Testis (tissue), 3 donors: ENCODE data around the gene KANK2. TPM values are rescaled to one million over a fixed set of nuclear protein-coding genes. Genes with fewer than 3 reads are reported as not detected.

ENCODE experiments used
- DNase-seq: peaks from one replicate; pipeline ENCODE4 v3.0.0-alpha.2; 2019
- H3K27ac ChIP-seq, 2 donors: fragments of 200-600 bp; sonication (generic); one replicate each; pipeline ENCODE4 v1.5.1; 2019
- H3K27me3 ChIP-seq: fragments of 200-600 bp; sonication (generic); one replicate; pipeline ENCODE4 v1.5.1; 2019
- H3K36me3 ChIP-seq: fragments of 200-600 bp; sonication (generic); one replicate; pipeline ENCODE4 v1.5.1; 2017; ENCODE audit warnings: low read depth; ENCODE audit errors: missing control alignments
- H3K4me1 ChIP-seq: fragments of 200-600 bp; sonication (generic); one replicate; pipeline ENCODE4 v1.5.1; 2019
- H3K4me3 ChIP-seq, 2 donors: fragments of 200-600 bp; sonication (generic); one replicate each; pipeline ENCODE4 v1.5.1; 2017 to 2019
- H3K9me3 ChIP-seq: fragments of 200-600 bp; sonication (generic); one replicate; pipeline ENCODE4 v1.5.1; 2017
- POLR2A ChIP-seq: fragments of 450-650 bp; IDR thresholded peaks from one replicate; pipeline ENCODE4 v1.6.1; 2017; ENCODE audit warnings: antibody characterized with exemption, mild to moderate bottlenecking, moderate library complexity
- WGBS, 2 donors: methylation state at CpG; one replicate each; pipeline ENCODE4 v1.1.5; 2018; 5-methylcytosine and 5-hydroxymethylcytosine counted together
- intact Hi-C: fragments of 100-400 bp; cut with DNase I; formaldehyde crosslinking; loops from one replicate; pipeline ENCODE4 v1.15.1; 2023; ENCODE audit warnings: low total_unique reads
- polyA plus RNA-seq: library from polyadenylated mRNA; stranded (reverse); fragments of 350-450 nt; fragmentation: Illumina TruSeq; extraction: RNeasy Lipid Tissue Mini Kit (QIAGEN cat#74804); gene quantifications from one replicate; pipeline ENCODE4 v1.2.3, GENCODE V29; 2014; ENCODE audit warnings: low read depth, low replicate concordance; ENCODE audit not compliant: insufficient read depth
- total RNA-seq, 2 donors: library from RNA; depleted of rRNA; stranded (reverse); fragments of >200 nt; gene quantifications; one replicate each; pipeline ENCODE4 v1.2.3, GENCODE V29; 2016
- TF ChIP-seq, protein P1 (sequence below), 3 experiments: fragments of 450-650 bp in 2 of 3; fragments of 200-600 bp in 1 of 3; sonication (generic) in 1 of 3; IDR thresholded peaks; one replicate each; pipeline ENCODE4 v1.5.1; 2016 to 2019; ENCODE audit warnings: antibody characterized with exemption in 3 of 3, mild to moderate bottlenecking in 2 of 3, moderate library complexity in 1 of 3

KANK2 gene
- total and polyA plus RNA-seq, 3 donors from 2014 or later, result 77.7 to 161 (median 98.9) TPM

DNA sequence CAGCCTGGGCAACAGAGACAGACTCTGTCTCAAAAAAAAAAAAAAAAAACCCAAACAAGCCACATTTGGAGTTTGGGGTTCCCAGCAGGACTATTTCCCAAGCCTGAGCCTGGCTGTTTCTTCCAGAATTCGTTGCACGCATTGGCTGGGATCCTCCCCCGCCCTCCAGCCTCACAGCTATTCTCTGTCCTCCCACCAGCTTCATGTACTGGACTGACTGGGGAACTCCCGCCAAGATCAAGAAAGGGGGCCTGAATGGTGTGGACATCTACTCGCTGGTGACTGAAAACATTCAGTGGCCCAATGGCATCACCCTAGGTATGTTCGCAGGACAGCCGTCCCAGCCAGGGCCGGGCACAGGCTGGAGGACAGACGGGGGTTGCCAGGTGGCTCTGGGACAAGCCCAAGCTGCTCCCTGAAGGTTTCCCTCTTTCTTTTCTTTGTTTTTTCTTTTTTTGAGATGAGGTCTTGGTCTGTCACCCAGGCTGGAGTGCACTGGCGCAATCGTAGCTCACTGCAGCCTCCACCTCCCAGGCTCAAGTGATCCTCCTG lies 81.4 kb downstream of the KANK2 start:
- intact Hi-C loops, result loop anchor here (10.0 kb wide), 1 partner anchor 81 kb away; no protein-coding TSS in a partner anchor
- Histone ChIP-seq H3K36me3 (no peaks in the 10 kb centered on the region), H3K27ac (no peak overlapping the region), H3K27me3 (no peaks in the 10 kb centered on the region), H3K9me3 (no peaks in the 10 kb centered on the region), H3K4me3 (no peak overlapping the region), H3K4me1 (no peaks in the 10 kb centered on the region)
- 67 to 76% methylated on average over 11 of the region's 11 CpGs for WGBS, 2 donors
- no peak for TF ChIP-seq POLR2A
- TF ChIP-seq, protein P1, sequence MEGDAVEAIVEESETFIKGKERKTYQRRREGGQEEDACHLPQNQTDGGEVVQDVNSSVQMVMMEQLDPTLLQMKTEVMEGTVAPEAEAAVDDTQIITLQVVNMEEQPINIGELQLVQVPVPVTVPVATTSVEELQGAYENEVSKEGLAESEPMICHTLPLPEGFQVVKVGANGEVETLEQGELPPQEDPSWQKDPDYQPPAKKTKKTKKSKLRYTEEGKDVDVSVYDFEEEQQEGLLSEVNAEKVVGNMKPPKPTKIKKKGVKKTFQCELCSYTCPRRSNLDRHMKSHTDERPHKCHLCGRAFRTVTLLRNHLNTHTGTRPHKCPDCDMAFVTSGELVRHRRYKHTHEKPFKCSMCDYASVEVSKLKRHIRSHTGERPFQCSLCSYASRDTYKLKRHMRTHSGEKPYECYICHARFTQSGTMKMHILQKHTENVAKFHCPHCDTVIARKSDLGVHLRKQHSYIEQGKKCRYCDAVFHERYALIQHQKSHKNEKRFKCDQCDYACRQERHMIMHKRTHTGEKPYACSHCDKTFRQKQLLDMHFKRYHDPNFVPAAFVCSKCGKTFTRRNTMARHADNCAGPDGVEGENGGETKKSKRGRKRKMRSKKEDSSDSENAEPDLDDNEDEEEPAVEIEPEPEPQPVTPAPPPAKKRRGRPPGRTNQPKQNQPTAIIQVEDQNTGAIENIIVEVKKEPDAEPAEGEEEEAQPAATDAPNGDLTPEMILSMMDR (IDR thresholded peaks at IDR 0.05), result no peak
- no peak for DNase-seq

GRCh38 chr19:11115042-11115441 lies 82.3 kb downstream of the KANK2 start:
- Histone ChIP-seq H3K36me3 (no peaks in the 10 kb centered on the region), H3K9me3 (no peaks in the 10 kb centered on the region), H3K4me3 (no peak overlapping the region), H3K4me1 (no peaks in the 10 kb centered on the region), H3K27ac (no peak overlapping the region), H3K27me3 (no peaks in the 10 kb centered on the region)
- no peak for DNase-seq
- intact Hi-C loops, result loop anchor here (10.0 kb wide), 1 partner anchor 80 kb away; no protein-coding TSS in a partner anchor
- no peak for TF ChIP-seq POLR2A
- TF ChIP-seq, protein P1 (IDR thresholded peaks at IDR 0.05), result no peak
- 88 to 92% methylated on average over 4 to 5 of the region's 5 CpGs for WGBS, 2 donors

Other genes starting within 250 kb of the KANK2 start
- 100 to 1,000 TPM; 180 to 188 TPM for gene SMARCA4, start 236.5 kb downstream of the KANK2 start, total RNA-seq
- 141 TPM for gene SMARCA4, start 236.5 kb downstream of the KANK2 start, polyA plus RNA-seq
- 10 to 100 TPM; 12.5 to 19.0 TPM for gene LDLR, start 108.1 kb downstream of the KANK2 start, total RNA-seq
- gene LDLR, start 108.1 kb downstream of the KANK2 start, polyA plus RNA-seq, result 20.1 TPM
- 1 to 10 TPM; 7.1 to 7.4 TPM for gene SPC24, start 41.8 kb downstream of the KANK2 start, total RNA-seq
- 5.4 TPM for gene SPC24, start 41.8 kb downstream of the KANK2 start, polyA plus RNA-seq
- not detected for gene ANGPTL8, start 42.1 kb upstream of the KANK2 start, total RNA-seq
- gene ANGPTL8, start 42.1 kb upstream of the KANK2 start, polyA plus RNA-seq, result not detected
- gene DOCK6, start 65.0 kb upstream of the KANK2 start, total RNA-seq, result 10 to 100 TPM; 32.5 to 45.0 TPM
- 18.4 TPM for gene DOCK6, start 65.0 kb upstream of the KANK2 start, polyA plus RNA-seq
- 100 to 1,000 TPM in 1 of 2 donors, 10 to 100 TPM in 1; 42.5 to 137 TPM for gene TSPAN16, start 98.6 kb upstream of the KANK2 start, total RNA-seq
- gene TSPAN16, start 98.6 kb upstream of the KANK2 start, polyA plus RNA-seq, result 180 TPM
- 1 to 10 TPM; 6.7 to 9.8 TPM for gene RAB3D, start 142.1 kb upstream of the KANK2 start, total RNA-seq
- 4.5 TPM for gene RAB3D, start 142.1 kb upstream of the KANK2 start, polyA plus RNA-seq
- 100 to 1,000 TPM; 174 to 213 TPM for gene TMEM205, start 148.7 kb upstream of the KANK2 start, total RNA-seq
- gene TMEM205, start 148.7 kb upstream of the KANK2 start, polyA plus RNA-seq, result 132 TPM
- gene CCDC159, start 149.0 kb upstream of the KANK2 start, total RNA-seq, result 10 to 100 TPM; 41.3 to 59.8 TPM
- 99.0 TPM for gene CCDC159, start 149.0 kb upstream of the KANK2 start, polyA plus RNA-seq
- gene PLPPR2, start 157.9 kb upstream of the KANK2 start, total RNA-seq, result 10 to 100 TPM; 27.1 to 28.9 TPM
- 20.3 TPM for gene PLPPR2, start 157.9 kb upstream of the KANK2 start, polyA plus RNA-seq
- 1 to 10 TPM; 6.5 to 7.0 TPM for gene SWSAP1, start 177.1 kb upstream of the KANK2 start, total RNA-seq
- 4.9 TPM for gene SWSAP1, start 177.1 kb upstream of the KANK2 start, polyA plus RNA-seq
- 1 to 10 TPM; 5.7 to 7.6 TPM for gene EPOR, start 186.8 kb upstream of the KANK2 start, total RNA-seq
- gene EPOR, start 186.8 kb upstream of the KANK2 start, polyA plus RNA-seq, result 4.3 TPM
- gene RGL3, start 221.8 kb upstream of the KANK2 start, total RNA-seq, result 1 to 10 TPM; 3.1 to 3.6 TPM
- 5.5 TPM for gene RGL3, start 221.8 kb upstream of the KANK2 start, polyA plus RNA-seq
- gene ODAD3, start 237.6 kb upstream of the KANK2 start, total RNA-seq, result 10 to 100 TPM in 1 of 2 donors, 1 to 10 TPM in 1; 9.7 to 14.8 TPM
- 18.3 TPM for gene ODAD3, start 237.6 kb upstream of the KANK2 start, polyA plus RNA-seq
- 100 to 1,000 TPM; 214 to 256 TPM for gene PRKCSH, start 238.1 kb upstream of the KANK2 start, total RNA-seq
- 266 TPM for gene PRKCSH, start 238.1 kb upstream of the KANK2 start, polyA plus RNA-seq